ENCODE results near the gene ENDOU. TPM values are rescaled to one million over a fixed set of nuclear protein-coding genes. Genes with fewer than 3 reads are reported as not detected.

ENDOU gene
- total RNA-seq, 1 experiment from 2014 or later = not detected

GRCh38 chr12:47730341-47730744, 5.1 kb upstream of the ENDOU start:
- no peak for DNase-seq (ENCODE audit: low read depth, low spot score)
- no peak for ATAC-seq
- ChIA-PET RAD21 (ENCODE audit: low non-redundant PET in 1 of 2, low total read pairs in 2 of 2, uncharacterized antibody in 2 of 2, unreplicated experiment in 2 of 2) (no interaction called here), POLR2A (no interaction called here), CTCF (interaction anchor here (1.4 kb wide), 1 partner anchor 37 kb away, joined by 4 read pairs; no protein-coding TSS in a partner anchor)
- Histone ChIP-seq H3K9me2 (ENCODE audit: insufficient read depth) (no peaks in the 10 kb centered on the region), H3K4me1 (ENCODE audit: control insufficient read depth in 1 of 2, insufficient read depth in 2 of 2, low read length in 2 of 2) (peaks cover 0 to 13% of the 10 kb centered on the region in 2 experiments; a peak in 1 of 4 replicates), H3K36me3 (ENCODE audit: control insufficient read depth in 1 of 2, insufficient read depth in 2 of 2, low read length in 2 of 2) (no peaks in the 10 kb centered on the region), H3K9ac (ENCODE audit: low read length) (no peak overlapping the region), H3K27ac (ENCODE audit: low read depth, low read length) (no peak overlapping the region), H3K79me2 (ENCODE audit: insufficient read depth, low read length) (no peaks in the 10 kb centered on the region), H3K9me3 (ENCODE audit: control insufficient read depth in 1 of 2, insufficient read depth in 1 of 2, low read depth in 1 of 2, low read length in 2 of 2) (no peaks in the 10 kb centered on the region), H3K4me2 (ENCODE audit: low read length) (no peak overlapping the region), H3K4me3 (replicated peaks in 1 of 2; ENCODE audit: low read depth in 1 of 2, low read length in 2 of 2) (no peak overlapping the region), H4K20me1 (ENCODE audit: insufficient read depth) (no peaks in the 10 kb centered on the region), H2AFZ (ENCODE audit: low read depth, low read length, poor library complexity, severe bottlenecking) (no peak overlapping the region), H3K27me3 (ENCODE audit: insufficient read depth, low read length) (no peaks in the 10 kb centered on the region)
- no TSS peak for BruUV-seq (replicated peaks)
- intact Hi-C loops (cut with micrococcal nuclease) = no loop called here
- TF ChIP-seq SIN3A (IDR thresholded peaks at IDR 0.05; ENCODE audit: low read depth) (no peak), ZBTB33 (IDR thresholded peaks at IDR 0.05; ENCODE audit: extremely low read depth, insufficient replicate concordance, low read length) (no peak), MAX (IDR thresholded peaks at IDR 0.05) (no peak), ATF3 (IDR thresholded peaks at IDR 0.05) (no peak), FOSL1 (IDR thresholded peaks at IDR 0.05; ENCODE audit: low read depth) (no peak)

GRCh38 chr12:47729233-47729632, 3.9 kb upstream of the ENDOU start:
- Histone ChIP-seq H3K27ac (ENCODE audit: low read depth, low read length) (no peak overlapping the region), H3K9me3 (ENCODE audit: control insufficient read depth in 1 of 2, insufficient read depth in 1 of 2, low read depth in 1 of 2, low read length in 2 of 2) (no peaks in the 10 kb centered on the region), H3K36me3 (ENCODE audit: control insufficient read depth in 1 of 2, insufficient read depth in 2 of 2, low read length in 2 of 2) (no peaks in the 10 kb centered on the region), H3K9me2 (ENCODE audit: insufficient read depth) (no peaks in the 10 kb centered on the region), H2AFZ (ENCODE audit: low read depth, low read length, poor library complexity, severe bottlenecking) (no peak overlapping the region), H4K20me1 (ENCODE audit: insufficient read depth) (no peaks in the 10 kb centered on the region), H3K4me3 (replicated peaks in 1 of 2; ENCODE audit: low read depth in 1 of 2, low read length in 2 of 2) (no peak overlapping the region), H3K27me3 (ENCODE audit: insufficient read depth, low read length) (no peaks in the 10 kb centered on the region), H3K79me2 (ENCODE audit: insufficient read depth, low read length) (no peaks in the 10 kb centered on the region), H3K9ac (ENCODE audit: low read length) (no peak overlapping the region), H3K4me1 (ENCODE audit: control insufficient read depth in 1 of 2, insufficient read depth in 2 of 2, low read length in 2 of 2) (peaks cover 0 to 15% of the 10 kb centered on the region in 2 experiments; a peak in 1 of 4 replicates), H3K4me2 (ENCODE audit: low read length) (no peak overlapping the region)
- ChIA-PET RAD21 (ENCODE audit: low non-redundant PET in 1 of 2, low total read pairs in 2 of 2, uncharacterized antibody in 2 of 2, unreplicated experiment in 2 of 2) (no interaction called here), POLR2A (no interaction called here), CTCF (interaction anchor here (0.8 kb wide), 1 partner anchor 13 kb away, joined by 3 read pairs; no protein-coding TSS in a partner anchor)
- ATAC-seq = no peak
- intact Hi-C loops (cut with micrococcal nuclease) = no loop called here
- BruUV-seq (replicated peaks) = no TSS peak
- no peak for DNase-seq (ENCODE audit: low read depth, low spot score)
- TF ChIP-seq ZBTB33 (IDR thresholded peaks at IDR 0.05; ENCODE audit: extremely low read depth, insufficient replicate concordance, low read length) = no peak
- TF ChIP-seq ATF3 (IDR thresholded peaks at IDR 0.05) = no peak
